HEK293 (cell line): ENCODE measurements around the gene CLIC3.
A peak's percentile ranks its signal among the peaks of the same experiment; 100 is the strongest.

Experiments
- BCL11A ChIP-seq: fragments of 450-650 bp; formaldehyde crosslinking; IDR thresholded peaks from 2 replicates; pipeline ENCODE4 v1.5.1; 2016; ENCODE audit warnings: low read depth, missing biosample characterization, missing genetic modification characterization
- GLI2 ChIP-seq: fragments of 450-650 bp; formaldehyde crosslinking; IDR thresholded peaks from 2 replicates; pipeline ENCODE4; 2017; ENCODE audit warnings: missing biosample characterization, missing genetic modification characterization, low read depth, borderline replicate concordance
- GLIS2 ChIP-seq: fragments of 450-650 bp; formaldehyde crosslinking; IDR thresholded peaks from 2 replicates; pipeline ENCODE4 v1.5.1; 2016; ENCODE audit warnings: missing biosample characterization, missing genetic modification characterization
- HOXD13 ChIP-seq: sonication (generic); formaldehyde crosslinking; IDR thresholded peaks from 2 replicates; pipeline ENCODE4 v1.8.0; 2022; ENCODE audit warnings: missing genetic modification reagents, borderline replicate concordance
- KLF10 ChIP-seq: fragments of 450-650 bp; IDR thresholded peaks from 2 replicates; pipeline ENCODE4 v1.5.1; 2018; ENCODE audit warnings: missing biosample characterization, mild to moderate bottlenecking, missing genetic modification characterization
- KLF7 ChIP-seq: fragments of 450-650 bp; formaldehyde crosslinking; IDR thresholded peaks from 2 replicates; pipeline ENCODE4 v1.5.1; 2016; ENCODE audit warnings: missing biosample characterization, missing genetic modification characterization, borderline replicate concordance
- MZF1 ChIP-seq: fragments of 450-650 bp; formaldehyde crosslinking; IDR thresholded peaks from 2 replicates; pipeline ENCODE4 v1.5.1; 2017; ENCODE audit warnings: missing biosample characterization, missing genetic modification characterization, borderline replicate concordance
- OVOL3 ChIP-seq: fragments of 450-650 bp; formaldehyde crosslinking; IDR thresholded peaks from 2 replicates; pipeline ENCODE4 v1.5.1; 2016; ENCODE audit warnings: missing biosample characterization, missing genetic modification characterization
- PRDM1 ChIP-seq: fragments of 450-650 bp; formaldehyde crosslinking; IDR thresholded peaks from 2 replicates; pipeline ENCODE4; 2016; ENCODE audit warnings: missing biosample characterization, missing genetic modification characterization
- SP7 ChIP-seq: fragments of 450-650 bp; formaldehyde crosslinking; IDR thresholded peaks from 2 replicates; pipeline ENCODE4 v1.5.1; 2016; ENCODE audit warnings: missing biosample characterization, missing genetic modification characterization
- ZBTB20 ChIP-seq: fragments of 450-650 bp; formaldehyde crosslinking; IDR thresholded peaks from 2 replicates; pipeline ENCODE4 v1.5.1; 2016; ENCODE audit warnings: missing biosample characterization, missing genetic modification characterization
- ZBTB48 ChIP-seq: fragments of 450-650 bp; formaldehyde crosslinking; IDR thresholded peaks from 2 replicates; pipeline ENCODE4 v1.5.1; 2016; ENCODE audit warnings: missing biosample characterization, missing genetic modification characterization
- ZFP41 ChIP-seq: fragments of 450-650 bp; formaldehyde crosslinking; IDR thresholded peaks from 2 replicates; pipeline ENCODE4 v1.5.1; 2016; ENCODE audit warnings: missing biosample characterization, missing genetic modification characterization, borderline replicate concordance
- ZNF114 ChIP-seq: fragments of 450-650 bp; formaldehyde crosslinking; IDR thresholded peaks from 2 replicates; pipeline ENCODE4 v1.5.0; 2017; ENCODE audit warnings: missing biosample characterization, missing genetic modification characterization
- ZNF121 ChIP-seq: fragments of 450-650 bp; formaldehyde crosslinking; IDR thresholded peaks from 2 replicates; pipeline ENCODE4 v1.5.1; 2016; ENCODE audit warnings: missing biosample characterization, missing genetic modification characterization
- ZNF133 ChIP-seq: fragments of 450-650 bp; formaldehyde crosslinking; IDR thresholded peaks from 2 replicates; pipeline ENCODE4 v1.5.1; 2016; ENCODE audit warnings: missing biosample characterization, missing genetic modification characterization
- ZNF146 ChIP-seq: fragments of 450-650 bp; formaldehyde crosslinking; IDR thresholded peaks from 2 replicates; pipeline ENCODE4 v1.5.1; 2016; ENCODE audit warnings: missing biosample characterization, missing genetic modification characterization
- ZNF175 ChIP-seq: fragments of 450-650 bp; formaldehyde crosslinking; IDR thresholded peaks from 2 replicates; pipeline ENCODE4 v1.5.1; 2016; ENCODE audit warnings: missing biosample characterization, missing genetic modification characterization
- ZNF18 ChIP-seq: fragments of 450-650 bp; formaldehyde crosslinking; IDR thresholded peaks from 2 replicates; pipeline ENCODE4 v1.5.1; 2016; ENCODE audit warnings: missing biosample characterization, missing genetic modification characterization
- ZNF223 ChIP-seq: fragments of 450-650 bp; formaldehyde crosslinking; IDR thresholded peaks from 2 replicates; pipeline ENCODE4 v1.5.1; 2016; ENCODE audit warnings: missing biosample characterization, missing genetic modification characterization
- ZNF350 ChIP-seq: fragments of 450-650 bp; formaldehyde crosslinking; IDR thresholded peaks from 2 replicates; pipeline ENCODE4 v1.5.0; 2017; ENCODE audit warnings: missing biosample characterization, mild to moderate bottlenecking, missing genetic modification characterization
- ZNF37A ChIP-seq: fragments of 450-650 bp; IDR thresholded peaks from 2 replicates; pipeline ENCODE4 v1.5.1; 2018; ENCODE audit warnings: missing biosample characterization, missing genetic modification characterization
- ZNF416 ChIP-seq: fragments of 450-650 bp; formaldehyde crosslinking; IDR thresholded peaks from 2 replicates; pipeline ENCODE4 v1.5.1; 2016; ENCODE audit warnings: missing biosample characterization, missing genetic modification characterization
- ZNF48 ChIP-seq: fragments of 450-650 bp; formaldehyde crosslinking; IDR thresholded peaks from 2 replicates; pipeline ENCODE4 v1.5.1; 2016; ENCODE audit warnings: missing biosample characterization, missing genetic modification characterization
- ZNF521 ChIP-seq: fragments of 450-650 bp; formaldehyde crosslinking; IDR thresholded peaks from 2 replicates; pipeline ENCODE4 v1.5.1; 2017; ENCODE audit warnings: missing biosample characterization, mild to moderate bottlenecking, missing genetic modification characterization
- ZNF555 ChIP-seq: fragments of 450-650 bp; formaldehyde crosslinking; conservative IDR thresholded peaks from 2 replicates; pipeline ENCODE4 v1.5.1; 2017; ENCODE audit warnings: missing biosample characterization, mild to moderate bottlenecking, missing genetic modification characterization, inconsistent platforms
- ZNF560 ChIP-seq: fragments of 450-650 bp; formaldehyde crosslinking; IDR thresholded peaks from 2 replicates; pipeline ENCODE4 v1.5.1; 2017; ENCODE audit warnings: missing biosample characterization, missing genetic modification characterization, borderline replicate concordance
- ZNF585B ChIP-seq: fragments of 450-650 bp; formaldehyde crosslinking; IDR thresholded peaks from 2 replicates; pipeline ENCODE4 v1.5.1; 2016; ENCODE audit warnings: missing biosample characterization, missing genetic modification characterization
- ZNF600 ChIP-seq: fragments of 450-650 bp; formaldehyde crosslinking; IDR thresholded peaks from 2 replicates; pipeline ENCODE4 v1.5.1; 2016; ENCODE audit warnings: missing biosample characterization, missing genetic modification characterization
- ZNF660 ChIP-seq: fragments of 450-650 bp; IDR thresholded peaks from 2 replicates; pipeline ENCODE4 v1.5.1; 2018; ENCODE audit warnings: missing biosample characterization, mild to moderate bottlenecking, missing genetic modification characterization
- ZNF701 ChIP-seq: fragments of 450-650 bp; formaldehyde crosslinking; IDR thresholded peaks from 2 replicates; pipeline ENCODE4 v1.5.1; 2016; ENCODE audit warnings: missing biosample characterization, missing genetic modification characterization
- ZNF792 ChIP-seq: fragments of 450-650 bp; formaldehyde crosslinking; IDR thresholded peaks from 2 replicates; pipeline ENCODE4 v1.5.1; 2016; ENCODE audit warnings: missing biosample characterization, missing genetic modification characterization
- ZNF843 ChIP-seq: fragments of 450-650 bp; formaldehyde crosslinking; IDR thresholded peaks from 2 replicates; pipeline ENCODE4 v1.5.1; 2016; ENCODE audit warnings: missing biosample characterization, missing genetic modification characterization
- ZSCAN4 ChIP-seq: fragments of 450-650 bp; formaldehyde crosslinking; IDR thresholded peaks from 2 replicates; pipeline ENCODE4 v1.5.1; 2017; ENCODE audit warnings: missing biosample characterization, missing genetic modification characterization
- TF ChIP-seq, protein P1 (sequence below): fragments of 450-650 bp; formaldehyde crosslinking; IDR thresholded peaks from 2 replicates; pipeline ENCODE4 v1.5.1; 2016; ENCODE audit warnings: missing biosample characterization, missing genetic modification characterization
- TF ChIP-seq, protein P2 (sequence below): fragments of 450-650 bp; formaldehyde crosslinking; IDR thresholded peaks from 2 replicates; pipeline ENCODE4 v1.5.1; 2016; ENCODE audit warnings: missing biosample characterization, missing genetic modification characterization

Gene CLIC3

DNA sequence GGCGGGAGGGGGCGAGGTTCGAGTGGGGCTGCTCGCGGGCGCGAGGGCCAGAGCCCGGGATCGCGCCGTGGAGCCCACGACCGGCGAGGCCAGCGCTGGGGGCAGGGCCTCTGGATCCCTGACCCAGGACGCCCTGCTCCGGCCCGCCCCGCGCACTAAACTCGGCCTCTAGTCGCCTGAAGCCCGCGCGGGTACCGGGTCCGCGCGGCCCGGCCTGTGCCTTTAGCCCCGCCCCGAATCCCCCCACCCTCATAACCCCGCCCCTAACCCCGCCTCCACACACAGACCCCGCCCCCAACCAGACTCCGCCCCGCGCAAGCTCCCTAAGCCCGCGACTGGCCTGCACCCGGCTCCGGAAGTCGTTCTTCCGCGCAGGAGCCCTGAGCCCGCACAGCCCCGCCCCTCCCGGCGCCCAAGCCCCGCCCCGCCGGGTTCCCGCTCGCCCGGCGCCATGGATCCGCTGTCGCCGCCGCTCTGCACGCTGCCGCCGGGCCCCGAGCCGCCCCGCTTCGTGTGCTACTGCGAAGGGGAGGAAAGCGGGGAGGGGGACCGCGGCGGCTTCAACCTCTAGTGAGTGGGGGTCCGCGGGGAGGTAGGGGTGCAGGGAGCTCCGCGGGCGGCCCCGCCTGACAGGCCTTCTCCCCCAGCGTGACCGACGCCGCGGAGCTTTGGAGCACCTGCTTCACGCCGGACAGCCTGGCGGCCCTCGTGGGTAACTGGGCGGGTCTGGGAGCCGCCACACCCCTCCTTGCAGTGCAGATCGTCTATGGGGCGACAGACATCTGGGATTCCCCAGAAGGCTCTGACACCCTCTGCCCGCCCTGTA, 4.2 kb downstream of the CLIC3 start, which contains the start of gene PAXX (continued):
- TF ChIP-seq ZSCAN4 = no peak
- no peak; the same call in none of the 2 replicates for TF ChIP-seq ZNF660 (tag by site-specific recombination)
- TF ChIP-seq ZNF223 (tag by site-specific recombination) = no peak
- TF ChIP-seq ZNF114 (tag by site-specific recombination) = no peak
- no peak for TF ChIP-seq ZNF121
- TF ChIP-seq MZF1 (tag by site-specific recombination) = no peak
- no peak for TF ChIP-seq ZNF133
- no peak; the same call in 1 of the 2 replicates for TF ChIP-seq GLIS2 (tag by site-specific recombination)
- no peak for TF ChIP-seq HOXD13 (CRISPR knock-in tag)
- no peak for TF ChIP-seq ZFP41
- no peak for TF ChIP-seq GLI2 (tag by site-specific recombination)
- no peak for TF ChIP-seq ZBTB48 (tag by site-specific recombination)
- TF ChIP-seq ZNF792 (tag by site-specific recombination) = no peak
- 0 out of 2 replicates have a peak, but pooled peaks have one; percentile 12 for TF ChIP-seq BCL11A (tag by site-specific recombination)
- TF ChIP-seq ZNF18 (tag by site-specific recombination) = no peak
- no peak for TF ChIP-seq OVOL3 (tag by site-specific recombination)
- TF ChIP-seq ZNF843 = 0 out of 2 replicates have a peak, but pooled peaks have one; percentile 11
- TF ChIP-seq ZNF175 (tag by site-specific recombination) = no peak
- TF ChIP-seq ZNF37A (tag by site-specific recombination) = no peak
- TF ChIP-seq PRDM1 = no peak
- TF ChIP-seq, protein P1, sequence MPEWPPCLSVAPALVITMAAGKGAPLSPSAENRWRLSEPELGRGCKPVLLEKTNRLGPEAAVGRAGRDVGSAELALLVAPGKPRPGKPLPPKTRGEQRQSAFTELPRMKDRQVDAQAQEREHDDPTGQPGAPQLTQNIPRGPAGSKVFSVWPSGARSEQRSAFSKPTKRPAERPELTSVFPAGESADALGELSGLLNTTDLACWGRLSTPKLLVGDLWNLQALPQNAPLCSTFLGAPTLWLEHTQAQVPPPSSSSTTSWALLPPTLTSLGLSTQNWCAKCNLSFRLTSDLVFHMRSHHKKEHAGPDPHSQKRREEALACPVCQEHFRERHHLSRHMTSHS = no peak
- peak; percentile 83 for TF ChIP-seq KLF10 (tag by site-specific recombination)
- no peak for TF ChIP-seq ZNF560
- no peak for TF ChIP-seq ZNF585B (tag by site-specific recombination)
- TF ChIP-seq ZBTB20 (tag by site-specific recombination) = peak; percentile 93
- peak; percentile 52; the same call in 1 of the 2 replicates for TF ChIP-seq KLF7 (tag by site-specific recombination)
- no peak for TF ChIP-seq ZNF48
- no peak for TF ChIP-seq ZNF416 (tag by site-specific recombination)
- no peak for TF ChIP-seq ZNF350
- TF ChIP-seq ZNF555 = no peak
- peak; percentile 81 for TF ChIP-seq ZNF600 (tag by site-specific recombination)
- TF ChIP-seq SP7 (tag by site-specific recombination) = peak; percentile 66
- TF ChIP-seq, protein P2, sequence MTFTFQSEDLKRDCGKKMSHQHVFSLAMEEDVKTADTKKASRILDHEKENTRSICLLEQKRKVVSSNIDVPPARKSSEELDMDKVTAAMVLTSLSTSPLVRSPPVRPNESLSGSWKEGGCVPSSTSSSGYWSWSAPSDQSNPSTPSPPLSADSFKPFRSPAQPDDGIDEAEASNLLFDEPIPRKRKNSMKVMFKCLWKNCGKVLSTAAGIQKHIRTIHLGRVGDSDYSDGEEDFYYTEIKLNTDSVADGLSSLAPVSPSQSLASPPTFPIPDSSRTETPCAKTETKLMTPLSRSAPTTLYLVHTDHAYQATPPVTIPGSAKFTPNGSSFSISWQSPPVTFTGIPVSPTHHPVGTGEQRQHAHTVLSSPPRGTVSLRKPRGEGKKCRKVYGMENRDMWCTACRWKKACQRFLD (tag by site-specific recombination) = 0 out of 2 replicates have a peak, but pooled peaks have one; percentile 30
- TF ChIP-seq ZNF146 = no peak
- no peak for TF ChIP-seq ZNF701
- TF ChIP-seq ZNF521 = no peak
